Aorta (tissue), 5 donors: Measurements from ENCODE around the gene GUCY1A2. TPM values are rescaled to one million over a fixed set of nuclear protein-coding genes. Genes with fewer than 3 reads are reported as not detected.

Source experiments
- ATAC-seq: fragments of 200-7000 bp; cut with Tn5 transposase; one replicate; pipeline ENCODE4 v1.9.1; 2022; ENCODE audit warnings: moderate library complexity; ENCODE audit not compliant: low FRiP score
- DNase-seq, 2 donors: peaks; one replicate each; pipeline ENCODE4 v3.0.0-alpha.2; 2020
- H3K27ac ChIP-seq, 2 donors: one replicate each; pipeline ENCODE4 v1.5.1; 2013; ENCODE audit warnings: low read length in 2 of 2, mild to moderate bottlenecking in 2 of 2, moderate library complexity in 2 of 2, control low read depth in 1 of 2, inconsistent platforms in 1 of 2, low read depth in 1 of 2
- H3K27me3 ChIP-seq, 2 donors: one replicate each; pipeline ENCODE4 v1.6.1; 2013; ENCODE audit warnings: control low read depth in 1 of 2, low read length in 1 of 2, mild to moderate bottlenecking in 1 of 2, moderate library complexity in 1 of 2; ENCODE audit not compliant: insufficient read depth in 2 of 2, control insufficient read depth in 1 of 2
- H3K36me3 ChIP-seq, 2 donors: one replicate each; pipeline ENCODE4 v1.6.1; 2013; ENCODE audit warnings: control low read depth in 1 of 2, low read length in 1 of 2, mild to moderate bottlenecking in 1 of 2; ENCODE audit not compliant: insufficient read depth in 2 of 2, control insufficient read depth in 1 of 2
- H3K4me1 ChIP-seq, 2 donors: one replicate each; pipeline ENCODE4 v1.6.1; 2013; ENCODE audit warnings: low read length in 2 of 2, control low read depth in 1 of 2, mild to moderate bottlenecking in 1 of 2, moderate library complexity in 1 of 2; ENCODE audit not compliant: insufficient read depth in 2 of 2, control insufficient read depth in 1 of 2
- H3K4me3 ChIP-seq, 2 donors: one replicate each; pipeline ENCODE4 v1.5.1; 2013; ENCODE audit warnings: low read length in 2 of 2, control low read depth in 1 of 2, mild to moderate bottlenecking in 1 of 2
- H3K9me3 ChIP-seq: one replicate; pipeline ENCODE4 v1.6.1; 2013; ENCODE audit warnings: mild to moderate bottlenecking, low read length; ENCODE audit not compliant: control insufficient read depth
- WGBS, 2 donors: extraction: QIAGEN DNeasy Blood & Tissue Kit; methylation state at CpG; one replicate each; pipeline ENCODE4 v1.1.7; 2013; 5-methylcytosine and 5-hydroxymethylcytosine counted together
- intact Hi-C, 2 donors: fragments of 100-400 bp; cut with DNase I; formaldehyde crosslinking; loops; one replicate each; pipeline versions ENCODE4 v1.14.2 to v1.15.0; 2022
- polyA plus RNA-seq, 2 donors: library from polyadenylated mRNA; stranded (reverse); fragments of 200-250 nt; gene quantifications; one replicate each; pipeline ENCODE4 v1.2.3, GENCODE V29; 2013
- total RNA-seq, 2 donors: library from RNA; stranded (reverse); fragmentation: NEBNext Ultra II Directional; extraction: Animal tissue kit (Norgen Biotek cat#: 25700); gene quantifications; one replicate each; pipeline ENCODE4 v1.2.1, GENCODE V29; 2021
- donor health status: healthy with polysubstance abuse.
- donor health status: Bipolar disorder and iron deficiency.
- donor health status: DM: no; HTN: no; CAD: no.
- donor health status: DM: no; HTN: no; CAD: no.
- donor health status: DM: yes; HTN: yes; CAD: no.

GUCY1A2 gene
- total and polyA plus RNA-seq, 4 donors, result 0.75 to 37.9 (median 4.4) TPM

DNA sequence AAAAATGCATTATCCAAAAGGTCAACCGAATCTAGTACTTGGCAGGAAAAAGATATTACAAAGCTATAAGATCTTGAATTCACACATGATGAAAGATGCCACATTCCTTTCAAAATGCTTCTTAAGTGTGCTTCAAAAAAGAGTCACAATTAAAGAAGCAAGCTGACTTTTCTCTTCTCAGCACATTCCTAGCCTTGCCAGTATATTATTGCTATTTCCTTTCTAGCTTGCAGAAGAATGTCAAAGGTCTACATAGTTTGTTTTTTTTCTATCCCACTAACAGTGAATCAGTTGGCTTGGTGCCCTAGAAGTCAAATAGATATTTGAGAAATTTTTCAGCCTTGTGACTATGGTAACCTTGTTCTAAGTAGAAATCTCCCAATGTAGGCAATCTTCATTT, 56.8 kb downstream of the GUCY1A2 start:
- H3K4me1 ChIP-seq, result no peaks in the 10 kb centered on the region
- no peaks in the 10 kb centered on the region for H3K27me3 ChIP-seq
- no peak overlapping the region for H3K27ac ChIP-seq
- 18 to 22% methylated on average over 1 of the region's 1 CpG for WGBS, 2 donors
- no peak for DNase-seq
- H3K36me3 ChIP-seq, result no peaks in the 10 kb centered on the region
- intact Hi-C loops, result no loop called here
- ATAC-seq, result no peak
- H3K9me3 ChIP-seq, result no peaks in the 10 kb centered on the region
- no peak overlapping the region for H3K4me3 ChIP-seq

DNA sequence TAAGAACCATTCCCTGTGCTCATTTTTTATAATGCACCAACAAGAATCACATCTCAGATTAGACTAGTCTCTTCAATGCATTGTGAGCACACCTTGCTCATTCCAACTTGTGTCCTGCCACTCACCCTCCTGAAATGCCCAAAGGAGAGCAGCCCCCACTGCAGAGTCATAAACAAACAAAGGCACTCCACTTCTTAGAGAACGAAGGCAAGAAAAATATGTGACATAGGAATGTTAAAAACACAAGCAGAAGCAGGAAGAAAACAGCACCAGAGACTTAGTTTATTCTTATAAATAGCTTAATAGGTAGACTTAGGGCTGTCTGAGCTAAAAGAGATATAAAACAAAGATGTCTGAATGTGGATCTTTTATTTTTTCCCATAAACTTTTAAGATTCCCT, 57.2 kb downstream of the GUCY1A2 start:
- DNase-seq (no peak), ATAC-seq (no peak)
- intact Hi-C loops, result no loop called here
- H3K4me3 ChIP-seq, result no peak overlapping the region
- H3K4me1 ChIP-seq, result no peaks in the 10 kb centered on the region
- H3K27ac ChIP-seq, result no peak overlapping the region
- H3K36me3 ChIP-seq, result no peaks in the 10 kb centered on the region
- no peaks in the 10 kb centered on the region for H3K9me3 ChIP-seq
- H3K27me3 ChIP-seq, result no peaks in the 10 kb centered on the region
- 0 to 3% methylated on average over 1 of the region's 1 CpG for WGBS, 2 donors

DNA sequence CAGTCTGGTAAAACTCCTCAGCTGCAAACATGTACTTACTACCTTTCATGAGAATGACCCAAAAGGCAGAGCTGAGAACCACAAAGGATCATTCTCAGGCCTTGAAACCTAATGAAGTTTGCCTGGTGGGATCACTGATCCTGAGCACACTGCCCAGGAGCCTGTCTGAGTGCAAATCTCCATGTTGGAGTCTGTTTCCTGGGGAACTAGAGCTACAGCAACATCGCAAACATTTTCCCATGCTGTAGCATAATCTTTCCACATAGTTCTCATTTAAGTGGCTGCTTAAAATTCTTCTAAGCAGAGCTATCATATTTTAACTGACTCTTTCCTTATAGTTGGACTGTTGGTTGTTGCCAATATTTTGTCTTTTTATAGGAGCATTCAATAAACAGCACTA, 58.5 kb downstream of the GUCY1A2 start:
- WGBS, 2 donors, result 30 to 40% methylated on average over 1 of the region's 1 CpG
- Histone ChIP-seq H3K4me1 (no peaks in the 10 kb centered on the region), H3K9me3 (no peaks in the 10 kb centered on the region), H3K27me3 (no peaks in the 10 kb centered on the region), H3K27ac (no peak overlapping the region), H3K36me3 (no peaks in the 10 kb centered on the region), H3K4me3 (no peak overlapping the region)
- ATAC-seq, result no peak
- no peak for DNase-seq
- intact Hi-C loops, result no loop called here

DNA sequence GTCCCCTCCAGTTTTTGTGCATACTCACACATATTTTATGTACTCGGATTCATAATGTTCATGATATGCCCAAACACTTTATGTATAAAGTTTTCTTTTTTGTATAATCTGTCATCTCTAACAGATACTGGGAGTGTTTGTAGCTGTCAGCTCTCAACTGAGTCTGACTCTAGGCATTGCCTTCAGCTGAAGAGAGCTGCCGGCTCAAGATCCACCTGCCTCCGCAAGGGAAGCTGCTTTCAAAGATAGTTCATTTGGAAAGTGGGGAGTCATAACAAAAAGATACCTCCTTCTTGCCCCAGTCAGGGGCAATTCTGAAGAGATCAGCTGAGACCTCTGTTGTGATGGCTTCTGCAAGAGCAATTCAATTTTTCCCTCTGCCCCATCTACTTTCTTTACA, 58.9 kb downstream of the GUCY1A2 start:
- Histone ChIP-seq H3K4me1 (no peaks in the 10 kb centered on the region), H3K27me3 (no peaks in the 10 kb centered on the region), H3K9me3 (no peaks in the 10 kb centered on the region), H3K27ac (no peak overlapping the region), H3K4me3 (no peak overlapping the region), H3K36me3 (no peaks in the 10 kb centered on the region)
- no peak for DNase-seq
- 82 to 86% methylated on average over 3 of the region's 3 CpGs for WGBS, 2 donors
- intact Hi-C loops, result no loop called here
- ATAC-seq, result no peak

DNA sequence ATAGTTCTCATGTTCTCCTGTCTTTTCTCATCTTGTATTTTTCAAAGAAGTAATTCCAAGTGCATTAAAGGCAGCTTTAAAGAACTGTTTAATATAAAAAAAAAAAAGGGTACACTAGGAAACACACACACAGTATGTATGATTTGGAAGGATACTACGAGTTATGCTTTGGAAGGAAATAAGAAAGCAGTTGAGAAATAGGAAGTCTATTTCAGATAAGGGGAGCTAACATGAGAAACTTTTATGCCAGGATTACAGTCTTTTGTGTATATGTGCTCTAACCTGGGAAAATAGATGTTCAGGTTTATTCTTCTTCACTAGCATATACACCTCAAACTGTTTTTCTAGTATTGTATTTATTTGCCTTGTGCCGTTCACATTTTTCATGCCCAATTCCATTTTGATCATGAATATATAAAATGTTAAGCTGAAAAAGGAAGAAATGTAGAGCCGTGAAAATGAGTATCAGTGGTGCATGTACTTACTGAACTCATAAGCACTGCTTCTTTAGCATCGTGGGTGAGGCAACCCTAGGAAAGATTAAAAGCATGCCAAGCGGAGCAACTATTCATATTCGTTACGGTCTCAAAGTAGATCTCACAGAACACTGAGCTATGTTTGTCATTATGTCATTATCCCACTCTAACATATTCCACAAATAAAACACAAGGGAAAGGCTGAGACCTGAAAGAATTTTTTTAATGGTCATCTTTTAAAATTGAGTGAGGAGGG, 59.6 kb downstream of the GUCY1A2 start:
- Histone ChIP-seq H3K4me3 (no peak overlapping the region), H3K27ac (no peak overlapping the region), H3K27me3 (no peaks in the 10 kb centered on the region), H3K36me3 (no peaks in the 10 kb centered on the region), H3K9me3 (no peaks in the 10 kb centered on the region), H3K4me1 (no peaks in the 10 kb centered on the region)
- intact Hi-C loops, result no loop called here
- DNase-seq, result no peak
- ATAC-seq, result no peak
- WGBS, 2 donors, result 11 to 16% methylated on average over 7 of the region's 7 CpGs

DNA sequence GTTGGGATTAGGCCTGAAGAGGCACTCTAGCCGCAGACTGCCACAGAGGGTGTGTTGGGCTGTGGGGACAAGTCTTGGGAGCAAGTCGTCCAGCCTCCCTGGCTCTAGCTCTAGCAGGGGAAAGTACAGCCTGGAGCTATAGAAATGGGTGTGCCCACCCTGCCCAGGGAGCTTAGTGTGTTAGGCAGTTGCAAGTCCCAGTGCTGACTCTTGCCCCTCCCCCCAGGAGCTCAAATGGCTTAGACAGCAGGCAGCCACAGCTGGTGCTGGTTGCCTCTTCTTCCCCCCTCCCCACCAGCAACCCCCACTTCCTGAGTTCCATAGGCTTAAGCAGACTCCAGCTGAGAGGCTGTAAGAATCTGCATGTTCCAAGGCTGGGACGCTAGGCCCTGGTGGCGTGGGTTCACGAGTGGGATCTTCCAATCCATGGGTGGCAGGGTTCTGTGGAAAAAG, 61.2 kb downstream of the GUCY1A2 start:
- DNase-seq (no peak), ATAC-seq (no peak)
- intact Hi-C loops, result no loop called here
- Histone ChIP-seq H3K4me1 (no peaks in the 10 kb centered on the region), H3K27me3 (no peaks in the 10 kb centered on the region), H3K9me3 (no peaks in the 10 kb centered on the region), H3K4me3 (no peak overlapping the region), H3K36me3 (no peaks in the 10 kb centered on the region), H3K27ac (no peak overlapping the region)
- 95 to 96% methylated on average over 5 of the region's 5 CpGs for WGBS, 2 donors

DNA sequence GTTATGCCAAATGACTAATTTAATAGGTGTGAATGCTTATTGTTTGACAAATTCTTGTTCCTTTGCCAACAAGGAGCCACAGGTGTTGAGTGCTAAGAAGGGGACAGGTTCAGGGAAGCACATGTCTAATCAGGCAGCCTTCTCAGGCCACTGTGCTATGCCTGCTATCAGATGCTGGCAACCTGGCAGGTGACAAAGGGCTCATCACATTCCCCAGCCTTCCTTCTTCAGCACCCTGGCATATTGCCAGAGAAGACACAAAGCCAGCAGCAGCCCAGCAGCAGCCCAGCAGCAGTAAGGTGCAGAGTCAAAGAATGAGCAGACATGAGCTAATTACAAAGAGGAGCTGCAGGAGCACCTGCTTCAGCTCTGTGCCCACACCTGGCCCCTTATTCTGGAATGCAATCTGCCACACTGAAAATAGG, 68.2 kb downstream of the GUCY1A2 start:
- H3K4me1 ChIP-seq, result no peaks in the 10 kb centered on the region
- H3K27ac ChIP-seq, result no peak overlapping the region
- H3K4me3 ChIP-seq, result no peak overlapping the region
- no peaks in the 10 kb centered on the region for H3K36me3 ChIP-seq
- DNase-seq (no peak), ATAC-seq (no peak)
- H3K27me3 ChIP-seq, result no peaks in the 10 kb centered on the region
- no peaks in the 10 kb centered on the region for H3K9me3 ChIP-seq
- intact Hi-C loops, result no loop called here

DNA sequence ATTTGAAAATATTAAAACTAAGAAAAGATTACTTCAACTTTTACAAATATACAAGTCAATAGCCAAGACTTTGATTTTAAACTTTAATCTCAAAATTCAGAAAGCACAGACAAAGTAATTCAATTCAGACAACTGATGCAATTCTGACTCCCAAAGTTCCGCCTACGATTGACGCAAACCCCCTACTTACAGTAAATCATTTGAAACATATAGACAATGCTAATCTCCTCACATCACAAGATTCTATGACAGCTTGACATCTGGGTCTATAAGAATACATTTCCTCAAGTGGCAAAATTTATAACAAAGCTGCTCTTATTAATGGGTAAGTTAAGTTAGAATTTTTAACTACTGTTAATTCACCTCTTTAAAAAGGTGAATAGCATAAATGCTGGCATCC, 75.2 kb downstream of the GUCY1A2 start:
- intact Hi-C loops, result no loop called here
- ATAC-seq, result no peak
- WGBS, 2 donors, result 95 to 97% methylated on average over 3 of the region's 3 CpGs

DNA sequence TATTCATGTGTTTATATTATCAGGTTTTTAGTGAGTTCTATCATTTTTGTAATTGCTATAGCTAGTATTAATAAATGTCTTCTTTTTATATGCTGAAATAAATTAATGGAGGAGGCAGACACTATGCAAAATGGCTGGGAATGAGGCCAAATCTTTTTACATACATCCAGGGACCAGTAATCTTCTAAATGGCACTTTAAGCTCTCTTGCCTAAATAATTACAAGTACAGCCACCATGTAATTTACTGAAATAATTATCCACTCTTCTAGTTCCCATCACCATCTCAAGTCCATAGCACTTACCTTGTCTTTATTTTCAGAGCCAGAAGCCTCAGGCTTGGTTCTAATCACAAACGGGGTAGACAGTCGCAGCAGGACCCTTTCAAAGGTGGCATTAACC, 79.1 kb downstream of the GUCY1A2 start:
- H3K9me3 ChIP-seq, result no peaks in the 10 kb centered on the region
- intact Hi-C loops, result no loop called here
- no peaks in the 10 kb centered on the region for H3K4me1 ChIP-seq
- no peaks in the 10 kb centered on the region for H3K36me3 ChIP-seq
- DNase-seq (no peak), ATAC-seq (no peak)
- 91 to 93% methylated on average over 2 of the region's 2 CpGs for WGBS, 2 donors
- H3K27me3 ChIP-seq, result no peaks in the 10 kb centered on the region
- H3K4me3 ChIP-seq, result no peak overlapping the region
- no peak overlapping the region for H3K27ac ChIP-seq

More for the DNA sequence above, 75.2 kb downstream of the GUCY1A2 start:
- Histone ChIP-seq H3K27ac (no peak overlapping the region), H3K4me1 (no peaks in the 10 kb centered on the region), H3K36me3 (no peaks in the 10 kb centered on the region), H3K27me3 (no peaks in the 10 kb centered on the region), H3K4me3 (no peak overlapping the region), H3K9me3 (no peaks in the 10 kb centered on the region)
- DNase-seq, result no peak
